Left cardiac atrium (tissue), 4 donors: Measurements from ENCODE around the gene COBL. TPM values are rescaled to one million over a fixed set of nuclear protein-coding genes. Genes with fewer than 3 reads are reported as not detected.

Experiments used
- ATAC-seq, 2 donors: fragments of 200-7000 bp; cut with Tn5 transposase; one replicate each; pipeline ENCODE4 v1.9.1; 2020; ENCODE audit warnings: mild to moderate bottlenecking in 2 of 2, moderate library complexity in 2 of 2
- DNase-seq: peaks from one replicate; pipeline ENCODE4 v3.0.0-alpha.2; 2020
- intact Hi-C, 2 donors: fragments of 100-400 bp; cut with DNase I; formaldehyde crosslinking; loops; one replicate each; pipeline versions ENCODE4 v1.14.1 to v1.15.1; 2022 to 2023
- long read RNA-seq: library from polyadenylated mRNA; unstranded; transcript quantifications from one replicate; pipeline ENCODE4 v2.0.0, GENCODE V29; 2021
- total RNA-seq, 2 donors: library from RNA; stranded (reverse); fragmentation: NEBNext Ultra II Directional; extraction: Animal tissue kit (Norgen Biotek cat#: 25700); gene quantifications; one replicate each; pipeline ENCODE4 v1.2.1, GENCODE V29; 2021
- donor health status: DM: no; HTN: yes; CAD: no.
- donor health status: DM: no; HTN: yes; CAD: no; lungs with severe emphysema.
- donor health status: DM: yes; HTN: yes; CAD: no.
- donor health status: Dilated cardiomyopathy.

The COBL gene
- 10 to 100 TPM; 28.1 to 36.0 TPM for total RNA-seq
- long read RNA-seq, transcript COBL-205 (8 exons, 3,785 nt) = major isoform, 16 of 37 reads
- long read RNA-seq, transcript COBL-210 (9 exons, 1,941 nt) = minor isoform, 6 of 37 reads
- long read RNA-seq, partial matches to known transcripts = 8 of 37 reads
- long read RNA-seq, other reads (novel, unspliced or antisense) = 7 of 37 reads

GRCh38 chr7:51316666-51317581 lies at the start of gene COBL:
Gene COBL, minus strand, starts transcription at chr7:51316809. Its CDS starts 176 bp downstream, at chr7:51316633.
- ATAC-seq (peak; percentile 61 to 62), DNase-seq (peak; percentile 39)
- intact Hi-C loops = loop anchor here in 1 of 2 donors (5.0 kb wide), 1 partner anchor 40 kb away; no protein-coding TSS in a partner anchor

GRCh38 chr7:51366172-51366728 lies 49.6 kb upstream of the COBL start:
- intact Hi-C loops = loop anchor here (2.0 to 10.0 kb wide), 5 partner anchors 111 to 1274 kb away; partner anchors contain the start of gene ZPBP (in 1 of the 2)
- no peak for ATAC-seq
- no peak for DNase-seq

- intact Hi-C loops = loop anchor here in 1 of 2 donors (5.0 kb wide), 4 partner anchors 41 to 176 kb away; partner anchors contain the start of gene COBL
- DNase-seq (no peak), ATAC-seq (no peak)
Observed at GRCh38 chr7:51357821-51358220, 41.2 kb upstream of the COBL start.

GRCh38 chr7:51356849-51357516 lies 40.4 kb upstream of the COBL start:
- intact Hi-C loops = loop anchor here in 1 of 2 donors (5.0 kb wide), 4 partner anchors 40 to 175 kb away; partner anchors contain the start of gene COBL
- DNase-seq = no peak
- peak; percentile 66 to 76 for ATAC-seq

GRCh38 chr7:51354897-51355296 lies 38.3 kb upstream of the COBL start:
- DNase-seq (no peak), ATAC-seq (no peak)
- intact Hi-C loops = loop anchor here in 1 of 2 donors (5.0 kb wide), 4 partner anchors 38 to 173 kb away; partner anchors contain the start of gene COBL

GRCh38 chr7:51354434-51354833 lies 37.8 kb upstream of the COBL start:
- DNase-seq (no peak), ATAC-seq (no peak)
- intact Hi-C loops = no loop called here

- DNase-seq = no peak
- ATAC-seq = peak; percentile 27 to 51
- intact Hi-C loops = no loop called here
Observed at GRCh38 chr7:51352174-51353100, 35.8 kb upstream of the COBL start.

GRCh38 chr7:51351661-51352060 lies 35.1 kb upstream of the COBL start:
- intact Hi-C loops = no loop called here
- no peak for DNase-seq
- no peak for ATAC-seq

- intact Hi-C loops = no loop called here
Observed at GRCh38 chr7:51350546-51350896, 33.9 kb upstream of the COBL start.

GRCh38 chr7:51349820-51350545 lies 33.4 kb upstream of the COBL start:
- intact Hi-C loops = no loop called here
- ATAC-seq (peak; percentile 76 to 92), DNase-seq (no peak)

More at GRCh38 chr7:51350546-51350896, 33.9 kb upstream of the COBL start:
- DNase-seq = no peak
- ATAC-seq = no peak

- ATAC-seq (no peak), DNase-seq (no peak)
- intact Hi-C loops = no loop called here
Observed at GRCh38 chr7:51346126-51346525, 29.5 kb upstream of the COBL start.

- ATAC-seq (peak; percentile 34 to 76), DNase-seq (no peak)
- intact Hi-C loops = no loop called here
Observed at GRCh38 chr7:51344406-51345138, 28.0 kb upstream of the COBL start.

- DNase-seq (no peak), ATAC-seq (no peak)
- intact Hi-C loops = no loop called here
Observed at GRCh38 chr7:51340936-51341335, 24.3 kb upstream of the COBL start.

- DNase-seq (no peak), ATAC-seq (peak in 1 of 2 donors; percentile 31)
- intact Hi-C loops = no loop called here
Observed at GRCh38 chr7:51340029-51340838, 23.6 kb upstream of the COBL start.

- intact Hi-C loops = no loop called here
- ATAC-seq (no peak), DNase-seq (no peak)
Observed at GRCh38 chr7:51335057-51335456, 18.4 kb upstream of the COBL start.

- intact Hi-C loops = no loop called here
- ATAC-seq (no peak), DNase-seq (no peak)
Observed at GRCh38 chr7:51329696-51330263, 13.2 kb upstream of the COBL start.
